DND-41 (cell line): Measurements from ENCODE around the gene HEATR3.

ENCODE experiments used
- EZH2 ChIP-seq: IDR thresholded peaks from 3 replicates; pipeline ENCODE4 v1.6.1; 2012; ENCODE audit warnings: borderline replicate concordance, low read depth, mild to moderate bottlenecking, moderate library complexity, low read length, inconsistent platforms; ENCODE audit not compliant: severe bottlenecking
- TF ChIP-seq, protein P1 (sequence below): IDR thresholded peaks from 2 replicates; pipeline ENCODE4 v1.5.1; 2012; ENCODE audit warnings: borderline replicate concordance, low read length, moderate library complexity, mild to moderate bottlenecking; ENCODE audit not compliant: poor library complexity, severe bottlenecking; ENCODE audit errors: extremely low read depth

- TF ChIP-seq, protein P1, sequence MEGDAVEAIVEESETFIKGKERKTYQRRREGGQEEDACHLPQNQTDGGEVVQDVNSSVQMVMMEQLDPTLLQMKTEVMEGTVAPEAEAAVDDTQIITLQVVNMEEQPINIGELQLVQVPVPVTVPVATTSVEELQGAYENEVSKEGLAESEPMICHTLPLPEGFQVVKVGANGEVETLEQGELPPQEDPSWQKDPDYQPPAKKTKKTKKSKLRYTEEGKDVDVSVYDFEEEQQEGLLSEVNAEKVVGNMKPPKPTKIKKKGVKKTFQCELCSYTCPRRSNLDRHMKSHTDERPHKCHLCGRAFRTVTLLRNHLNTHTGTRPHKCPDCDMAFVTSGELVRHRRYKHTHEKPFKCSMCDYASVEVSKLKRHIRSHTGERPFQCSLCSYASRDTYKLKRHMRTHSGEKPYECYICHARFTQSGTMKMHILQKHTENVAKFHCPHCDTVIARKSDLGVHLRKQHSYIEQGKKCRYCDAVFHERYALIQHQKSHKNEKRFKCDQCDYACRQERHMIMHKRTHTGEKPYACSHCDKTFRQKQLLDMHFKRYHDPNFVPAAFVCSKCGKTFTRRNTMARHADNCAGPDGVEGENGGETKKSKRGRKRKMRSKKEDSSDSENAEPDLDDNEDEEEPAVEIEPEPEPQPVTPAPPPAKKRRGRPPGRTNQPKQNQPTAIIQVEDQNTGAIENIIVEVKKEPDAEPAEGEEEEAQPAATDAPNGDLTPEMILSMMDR = no peak
- TF ChIP-seq EZH2 = no peak
These were observed 88.7 kb downstream of the HEATR3 start for GRCh38 chr16:50154420-50154950.
